ENCODE results near the gene SUB1. TPM values are rescaled to one million over a fixed set of nuclear protein-coding genes. Genes with fewer than 3 reads are reported as not detected.

SUB1 gene
- total RNA-seq, 1 donor from 2014 or later = 213 TPM

DNA sequence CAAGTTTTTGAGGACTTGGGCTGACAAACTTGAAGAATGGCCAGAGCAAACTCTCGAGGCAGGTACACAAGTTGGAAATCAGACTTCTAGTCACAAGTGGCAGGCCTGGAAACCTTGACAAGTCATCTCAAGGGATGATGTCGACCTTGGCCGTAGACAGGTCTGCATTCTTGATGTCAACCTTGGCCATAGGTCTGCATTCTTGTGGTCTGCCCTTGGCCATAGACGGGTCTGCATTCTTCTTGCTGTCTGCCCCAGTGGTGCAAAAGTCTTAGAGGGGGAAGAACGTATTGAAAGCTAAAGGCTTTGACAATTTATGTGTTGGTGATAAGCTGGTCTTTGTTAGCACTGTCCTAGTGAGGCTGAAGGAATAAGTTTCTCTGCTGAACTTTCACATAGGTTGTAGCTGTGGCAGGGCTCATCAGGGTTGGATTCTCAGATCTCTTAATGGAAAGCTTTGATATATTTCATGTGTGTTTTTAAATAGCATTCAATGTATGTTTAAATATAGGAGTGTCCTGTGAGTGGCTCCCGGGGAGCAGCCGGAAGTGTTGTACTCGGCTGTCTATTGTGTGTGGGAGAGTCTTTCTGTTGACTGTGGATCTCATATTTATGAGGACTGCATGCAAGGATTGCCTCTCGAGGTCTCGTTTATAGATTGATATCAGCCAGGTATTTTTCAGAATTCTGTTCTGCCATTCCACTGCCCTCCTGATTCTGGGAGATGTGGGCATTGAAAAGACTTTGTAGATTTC lies 27.0 kb downstream of the SUB1 start:
- no peak overlapping the region for H3K27ac Mint-ChIP-seq
- POLR2A ChIA-PET = no interaction called here
- no peak for ATAC-seq (ENCODE audit: low read depth)

DNA sequence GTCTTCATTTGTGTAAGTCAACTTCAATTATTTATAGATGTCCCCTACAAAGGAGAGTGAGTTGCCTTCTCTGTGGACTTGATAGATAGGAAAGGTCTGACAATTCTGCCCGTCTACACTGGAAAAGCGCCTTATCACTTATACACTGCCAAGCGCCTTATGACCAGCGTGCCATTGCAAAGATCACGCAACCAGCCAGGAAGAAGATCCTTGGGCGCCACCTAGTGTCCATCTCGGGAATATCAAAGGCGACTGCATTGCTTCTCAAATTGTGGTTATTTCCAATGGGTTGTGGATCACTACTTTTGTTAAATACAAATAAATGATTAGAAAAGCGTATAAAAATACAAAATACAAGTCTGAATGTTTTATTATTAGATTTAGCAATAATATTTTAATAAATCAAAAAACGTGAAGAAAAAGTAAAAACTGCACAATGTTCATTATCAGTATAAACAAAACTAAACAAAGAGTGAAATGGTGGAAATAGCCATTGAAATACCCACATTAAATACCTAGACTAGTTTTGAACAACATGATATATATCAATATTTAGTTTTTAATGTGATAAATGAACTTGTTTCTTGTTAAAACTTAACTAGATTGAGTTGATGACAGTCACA lies 27.8 kb downstream of the SUB1 start:
- H3K27ac Mint-ChIP-seq = no peak overlapping the region
- intact Hi-C loops (cut with micrococcal nuclease) = loop anchor here (1.0 to 5.0 kb wide), 5 partner anchors 124 to 810 kb away; no protein-coding TSS in a partner anchor
- ATAC-seq (ENCODE audit: low read depth) (peak; percentile 76), DNase-seq (peak; percentile 66)
- CTCF ChIA-PET = interaction anchor here (0.7 to 3.0 kb wide), 7 partner anchors 23 to 380 kb away, joined by 3 to 35 read pairs (median 3); no protein-coding TSS in a partner anchor
- H3K4me3 Mint-ChIP-seq = no peak overlapping the region
- H3K36me3 Mint-ChIP-seq (ENCODE audit: low read depth) = peaks cover 11% of the 10 kb centered on the region
- H3K4me1 Mint-ChIP-seq = peaks cover 2% of the 10 kb centered on the region
- no peaks in the 10 kb centered on the region for H3K9me3 Mint-ChIP-seq
- H3K27me3 Mint-ChIP-seq = no peaks in the 10 kb centered on the region
- POLR2A ChIA-PET = no interaction called here
- TF ChIP-seq, protein P1, sequence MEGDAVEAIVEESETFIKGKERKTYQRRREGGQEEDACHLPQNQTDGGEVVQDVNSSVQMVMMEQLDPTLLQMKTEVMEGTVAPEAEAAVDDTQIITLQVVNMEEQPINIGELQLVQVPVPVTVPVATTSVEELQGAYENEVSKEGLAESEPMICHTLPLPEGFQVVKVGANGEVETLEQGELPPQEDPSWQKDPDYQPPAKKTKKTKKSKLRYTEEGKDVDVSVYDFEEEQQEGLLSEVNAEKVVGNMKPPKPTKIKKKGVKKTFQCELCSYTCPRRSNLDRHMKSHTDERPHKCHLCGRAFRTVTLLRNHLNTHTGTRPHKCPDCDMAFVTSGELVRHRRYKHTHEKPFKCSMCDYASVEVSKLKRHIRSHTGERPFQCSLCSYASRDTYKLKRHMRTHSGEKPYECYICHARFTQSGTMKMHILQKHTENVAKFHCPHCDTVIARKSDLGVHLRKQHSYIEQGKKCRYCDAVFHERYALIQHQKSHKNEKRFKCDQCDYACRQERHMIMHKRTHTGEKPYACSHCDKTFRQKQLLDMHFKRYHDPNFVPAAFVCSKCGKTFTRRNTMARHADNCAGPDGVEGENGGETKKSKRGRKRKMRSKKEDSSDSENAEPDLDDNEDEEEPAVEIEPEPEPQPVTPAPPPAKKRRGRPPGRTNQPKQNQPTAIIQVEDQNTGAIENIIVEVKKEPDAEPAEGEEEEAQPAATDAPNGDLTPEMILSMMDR (IDR thresholded peaks at IDR 0.05) = peak; percentile 53

More for the DNA sequence above, 27.0 kb downstream of the SUB1 start:
- TF ChIP-seq, protein P1 (IDR thresholded peaks at IDR 0.05) = no peak
- DNase-seq = no peak
- H3K4me1 Mint-ChIP-seq = peaks cover 2% of the 10 kb centered on the region
- no peaks in the 10 kb centered on the region for H3K9me3 Mint-ChIP-seq
- CTCF ChIA-PET = interaction anchor here (0.7 to 3.0 kb wide), 8 partner anchors 22 to 379 kb away, joined by 3 to 35 read pairs (median 3); no protein-coding TSS in a partner anchor
- no peak overlapping the region for H3K4me3 Mint-ChIP-seq
- H3K36me3 Mint-ChIP-seq (ENCODE audit: low read depth) = peaks cover 19% of the 10 kb centered on the region
- H3K27me3 Mint-ChIP-seq = no peaks in the 10 kb centered on the region
- intact Hi-C loops (cut with micrococcal nuclease) = loop anchor here (2.0 to 5.0 kb wide), 2 partner anchors 190 to 284 kb away; no protein-coding TSS in a partner anchor

DNA sequence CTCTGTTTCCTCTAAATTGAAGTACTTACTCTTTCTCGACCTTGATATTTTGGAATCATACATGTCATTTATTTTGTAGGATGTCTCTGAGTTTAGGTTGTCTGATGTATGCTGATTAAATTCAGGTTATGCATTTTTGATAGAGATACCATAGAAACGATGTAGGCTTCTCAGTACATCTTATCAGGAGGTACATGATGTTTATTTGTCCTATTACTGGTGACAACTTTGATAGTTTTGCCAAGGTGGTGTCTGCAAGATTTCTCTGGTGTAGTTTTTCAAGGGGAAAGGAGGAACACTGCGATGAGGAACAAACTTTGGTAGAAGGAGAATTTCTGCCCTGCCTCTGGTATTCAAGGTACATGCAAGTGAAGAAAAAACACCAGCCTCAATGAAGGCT lies 29.9 kb downstream of the SUB1 start:
- Mint-ChIP-seq H3K27me3 (no peaks in the 10 kb centered on the region), H3K4me3 (no peak overlapping the region), H3K36me3 (ENCODE audit: low read depth) (no peaks in the 10 kb centered on the region), H3K4me1 (peaks cover 2% of the 10 kb centered on the region), H3K9me3 (no peaks in the 10 kb centered on the region), H3K27ac (no peak overlapping the region)
- no peak for ATAC-seq (ENCODE audit: low read depth)
- ChIA-PET POLR2A (no interaction called here), CTCF (no interaction called here)
- DNase-seq = no peak
- TF ChIP-seq, protein P1 (IDR thresholded peaks at IDR 0.05) = no peak
- intact Hi-C loops (cut with micrococcal nuclease) = no loop called here

DNA sequence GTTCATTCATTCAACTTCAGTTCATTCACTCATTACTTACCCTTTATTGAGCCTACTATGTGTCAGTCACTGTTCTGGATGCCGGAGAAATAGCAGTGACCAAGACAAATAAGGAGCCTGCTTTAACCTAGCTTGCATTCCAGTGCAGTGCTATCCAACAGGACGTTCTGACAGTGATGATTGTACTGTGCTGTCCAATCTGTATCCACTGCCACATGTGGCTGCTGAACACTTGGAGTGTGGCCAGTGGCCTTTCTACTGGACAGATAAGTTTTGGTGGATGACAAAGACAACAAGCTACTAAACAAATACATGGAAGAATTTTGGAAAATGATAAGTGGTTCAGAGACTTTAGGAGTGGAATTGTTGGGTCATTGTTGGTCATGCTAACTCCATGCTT lies 33.6 kb downstream of the SUB1 start:
- no peak overlapping the region for H3K4me3 Mint-ChIP-seq
- no peak overlapping the region for H3K27ac Mint-ChIP-seq
- H3K27me3 Mint-ChIP-seq = no peaks in the 10 kb centered on the region
- intact Hi-C loops (cut with micrococcal nuclease) = no loop called here
- ATAC-seq (ENCODE audit: low read depth) (no peak), DNase-seq (no peak)
- no peaks in the 10 kb centered on the region for H3K4me1 Mint-ChIP-seq
- CTCF ChIA-PET = interaction anchor here (0.9 to 1.4 kb wide), 2 partner anchors 128 to 386 kb away, joined by 3 read pairs; no protein-coding TSS in a partner anchor
- no peaks in the 10 kb centered on the region for H3K36me3 Mint-ChIP-seq (ENCODE audit: low read depth)
- no peaks in the 10 kb centered on the region for H3K9me3 Mint-ChIP-seq
- POLR2A ChIA-PET = no interaction called here
- TF ChIP-seq, protein P1 (IDR thresholded peaks at IDR 0.05) = no peak

DNA sequence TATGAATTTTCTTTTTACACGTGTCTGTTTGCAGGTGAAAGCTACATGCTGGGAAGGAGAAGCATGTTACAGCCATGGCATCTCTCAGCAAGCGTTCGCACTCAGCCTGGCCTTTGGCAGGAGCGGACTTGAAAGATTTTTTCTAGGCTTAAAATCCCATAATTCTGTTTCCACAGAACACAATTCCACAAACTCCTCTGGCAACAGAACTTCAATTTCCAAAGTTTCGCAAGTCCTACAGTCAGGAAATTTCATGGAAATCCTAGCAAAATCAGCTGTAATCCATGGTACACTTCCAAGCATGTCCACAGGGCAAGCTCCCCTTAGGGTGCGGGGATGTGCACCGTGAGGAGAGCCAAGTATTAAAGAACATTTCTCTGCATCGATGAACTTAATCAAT lies 35.9 kb downstream of the SUB1 start:
- H3K27ac Mint-ChIP-seq = no peak overlapping the region
- TF ChIP-seq, protein P1 (IDR thresholded peaks at IDR 0.05) = no peak
- intact Hi-C loops (cut with micrococcal nuclease) = no loop called here
- ChIA-PET CTCF (no interaction called here), POLR2A (no interaction called here)
- peaks cover 2% of the 10 kb centered on the region for H3K27me3 Mint-ChIP-seq
- no peaks in the 10 kb centered on the region for H3K36me3 Mint-ChIP-seq (ENCODE audit: low read depth)
- no peaks in the 10 kb centered on the region for H3K9me3 Mint-ChIP-seq
- ATAC-seq (ENCODE audit: low read depth) (no peak), DNase-seq (no peak)
- no peaks in the 10 kb centered on the region for H3K4me1 Mint-ChIP-seq
- no peak overlapping the region for H3K4me3 Mint-ChIP-seq
